Adipocyte (in vitro differentiated cells): ENCODE data around the gene NFS1.

ENCODE experiments used
- DNase-seq: peaks from one replicate; pipeline ENCODE4 v3.0.0-alpha.2; 2015; ENCODE audit warnings: low read depth
- H3K27me3 ChIP-seq: replicated peaks from 2 replicates; pipeline ENCODE4 v1.7.0; 2013; ENCODE audit warnings: mild to moderate bottlenecking, low read length, moderate library complexity; ENCODE audit not compliant: control insufficient read depth, insufficient read depth
- H3K36me3 ChIP-seq: 2 replicates; pipeline ENCODE4 v1.7.0; 2013; ENCODE audit warnings: low read length, mild to moderate bottlenecking, moderate library complexity; ENCODE audit not compliant: control insufficient read depth, insufficient read depth, severe bottlenecking
- H3K4me1 ChIP-seq: 2 replicates; pipeline ENCODE4 v1.7.0; 2013; ENCODE audit warnings: mild to moderate bottlenecking, low read length, moderate library complexity; ENCODE audit not compliant: control insufficient read depth, insufficient read depth
- H3K4me3 ChIP-seq: 2 replicates; pipeline ENCODE4 v1.7.0; 2013; ENCODE audit warnings: mild to moderate bottlenecking, low read length, moderate library complexity
- H3K9ac ChIP-seq: 2 replicates; pipeline ENCODE4 v1.7.0; 2013; ENCODE audit warnings: mild to moderate bottlenecking, low read length, moderate library complexity
- H3K9me3 ChIP-seq: 2 replicates; pipeline ENCODE4 v1.7.0; 2013; ENCODE audit warnings: mild to moderate bottlenecking, low read length, moderate library complexity; ENCODE audit not compliant: control insufficient read depth

NFS1 gene

GRCh38 chr20:35704514-35705261 lies 5.5 kb upstream of the NFS1 start:
- H3K4me3 ChIP-seq = no peak overlapping the region
- H3K4me1 ChIP-seq = peaks cover 40% of the 10 kb centered on the region
- peaks cover 86% of the 10 kb centered on the region for H3K36me3 ChIP-seq
- DNase-seq = no peak
- H3K27me3 ChIP-seq = no peaks in the 10 kb centered on the region
- no peak overlapping the region for H3K9ac ChIP-seq
- no peaks in the 10 kb centered on the region for H3K9me3 ChIP-seq

DNA sequence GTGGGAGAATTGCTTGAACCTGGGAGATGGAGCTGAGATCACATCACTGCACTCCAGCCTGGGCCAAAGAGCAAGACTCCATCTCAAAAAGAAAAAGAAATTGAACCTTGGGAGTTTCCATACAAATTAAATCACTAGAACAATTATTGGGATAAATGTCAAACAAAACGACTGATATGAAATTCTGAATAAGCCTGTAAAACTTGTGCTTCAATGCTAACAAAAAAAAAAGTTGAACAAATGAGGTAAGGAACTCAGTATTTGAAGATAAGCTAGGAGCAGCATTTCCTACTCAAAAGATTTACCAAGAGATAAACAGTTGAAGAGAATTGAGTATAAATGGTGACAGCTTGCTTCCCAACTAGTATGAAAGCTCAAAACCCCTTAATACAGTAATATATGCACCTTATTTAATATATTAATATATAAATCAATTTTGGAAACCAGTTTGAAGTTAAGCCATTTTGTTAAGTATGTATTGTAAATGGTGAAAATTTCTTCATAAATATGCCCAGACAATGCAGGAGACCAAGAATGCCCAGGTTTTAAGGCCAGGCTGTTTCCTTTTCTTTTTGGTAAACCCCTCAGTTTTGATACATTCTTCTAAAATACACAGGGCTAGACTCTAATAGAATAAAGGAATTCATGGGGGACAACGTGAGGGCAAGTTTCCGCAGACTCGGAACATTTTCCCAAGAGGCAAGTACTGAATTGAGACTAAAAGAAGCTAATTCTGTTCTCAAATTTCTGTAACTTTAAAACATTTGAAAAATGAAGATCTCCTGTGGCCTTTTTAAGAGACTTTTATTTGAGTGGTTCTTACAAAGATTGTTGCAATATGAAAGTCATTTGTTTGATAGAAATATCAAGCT lies 3.9 kb upstream of the NFS1 start:
- H3K36me3 ChIP-seq = peaks cover 70% of the 10 kb centered on the region
- DNase-seq = no peak

DNA sequence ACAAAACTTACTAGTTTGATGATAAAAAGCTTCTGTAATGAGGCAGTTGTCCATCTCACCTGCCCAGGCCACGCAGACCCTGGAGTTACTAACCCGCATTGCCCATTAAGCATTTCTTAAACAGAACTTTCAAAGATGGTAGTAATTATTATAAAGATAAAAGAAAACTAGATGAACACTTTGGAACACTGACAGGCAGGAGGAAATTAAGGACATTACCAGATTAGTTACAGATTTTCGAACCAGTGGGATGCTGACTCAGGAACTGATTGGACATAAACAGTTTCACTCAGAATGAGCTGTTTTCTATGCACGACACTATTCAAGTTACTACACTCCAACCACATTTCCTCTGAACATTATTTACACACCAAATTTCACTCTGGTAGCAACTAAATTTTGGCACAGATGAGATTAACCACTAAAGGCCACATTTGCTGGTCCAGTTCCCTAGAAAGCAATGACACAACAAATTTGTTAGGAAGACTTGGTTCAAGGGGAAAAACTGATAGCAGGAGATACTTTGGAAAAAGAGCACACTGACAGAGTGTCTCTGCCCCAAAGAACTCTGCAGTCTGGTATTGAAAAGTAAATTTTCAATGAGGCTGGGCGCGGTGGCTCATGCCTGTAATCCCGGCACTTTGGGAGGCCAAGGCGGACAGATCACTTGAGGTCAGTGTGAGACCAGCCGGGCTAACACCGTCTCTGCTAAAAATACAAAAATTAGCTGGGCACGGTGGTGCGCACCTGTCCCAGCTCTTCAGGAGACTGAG lies 3.1 kb upstream of the NFS1 start:
- Histone ChIP-seq H3K9ac (peak overlapping the region; percentile 47), H3K36me3 (peaks cover 62% of the 10 kb centered on the region), H3K4me3 (no peak overlapping the region), H3K4me1 (peaks cover 41% of the 10 kb centered on the region), H3K9me3 (no peaks in the 10 kb centered on the region), H3K27me3 (no peaks in the 10 kb centered on the region)
- DNase-seq = no peak

More for the DNA sequence above, 3.9 kb upstream of the NFS1 start:
- no peaks in the 10 kb centered on the region for H3K27me3 ChIP-seq
- no peak overlapping the region for H3K9ac ChIP-seq
- H3K9me3 ChIP-seq = no peaks in the 10 kb centered on the region
- H3K4me3 ChIP-seq = no peak overlapping the region
- peaks cover 34% of the 10 kb centered on the region for H3K4me1 ChIP-seq

GRCh38 chr20:35700625-35701148 lies 1.5 kb upstream of the NFS1 start:
- peaks cover 47% of the 10 kb centered on the region for H3K36me3 ChIP-seq
- no peak for DNase-seq
- no peaks in the 10 kb centered on the region for H3K9me3 ChIP-seq
- no peaks in the 10 kb centered on the region for H3K27me3 ChIP-seq
- peaks cover 42% of the 10 kb centered on the region for H3K4me1 ChIP-seq
- peak overlapping the region; percentile 90 for H3K4me3 ChIP-seq
- peak overlapping the region; percentile 96 for H3K9ac ChIP-seq

- no peak for DNase-seq
- H3K4me3 ChIP-seq = peak overlapping the region; percentile 90
- peaks cover 42% of the 10 kb centered on the region for H3K4me1 ChIP-seq
- no peaks in the 10 kb centered on the region for H3K27me3 ChIP-seq
- no peaks in the 10 kb centered on the region for H3K9me3 ChIP-seq
- peak overlapping the region; percentile 96 for H3K9ac ChIP-seq
- H3K36me3 ChIP-seq = peaks cover 47% of the 10 kb centered on the region
These were observed 939 bp upstream of the NFS1 start for GRCh38 chr20:35699957-35700624.

DNA sequence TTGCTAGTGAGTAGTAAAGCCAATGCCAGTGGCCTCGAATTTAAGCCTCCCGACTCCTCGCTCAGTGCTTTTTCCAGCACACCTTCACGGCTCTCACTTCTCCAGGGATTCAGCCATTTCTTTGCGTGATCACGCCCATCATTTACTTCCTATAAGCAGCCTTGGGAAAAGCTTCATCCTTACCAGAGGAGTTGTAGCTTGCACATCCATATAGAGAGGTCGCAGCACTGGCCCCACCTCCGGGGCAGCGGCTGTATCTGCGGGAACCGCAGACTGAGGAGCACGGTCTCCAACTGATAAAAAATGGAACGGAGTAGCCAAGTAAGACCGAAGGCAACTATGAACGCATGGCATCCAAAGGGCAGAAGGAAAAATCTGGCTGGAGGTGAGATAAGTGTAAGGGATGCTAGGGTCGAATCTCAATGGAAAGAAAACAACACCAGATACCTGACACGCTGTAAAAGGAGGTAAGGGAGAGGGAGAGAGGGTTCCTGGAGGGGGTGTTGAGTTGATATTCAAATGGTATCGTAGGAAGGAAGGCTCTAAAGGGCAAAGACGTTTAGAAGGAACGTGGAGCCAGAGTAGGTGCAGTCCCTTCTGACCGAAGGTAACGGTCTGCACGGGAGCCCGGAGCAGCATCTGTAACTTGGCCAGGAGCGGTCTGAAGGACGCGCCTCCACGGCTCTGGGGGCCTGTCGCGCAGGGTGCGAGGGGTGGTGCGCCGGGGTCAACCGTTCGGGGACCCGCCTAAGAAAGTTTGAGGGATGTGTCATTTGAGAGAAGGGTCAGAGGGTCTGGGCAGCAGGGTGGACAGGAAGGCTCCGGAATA lies 640 bp downstream of the NFS1 start:
- DNase-seq = peak; percentile 51
- H3K36me3 ChIP-seq = peaks cover 41% of the 10 kb centered on the region
- H3K27me3 ChIP-seq = no peaks in the 10 kb centered on the region
- H3K4me3 ChIP-seq = peak overlapping the region; percentile 90
- peaks cover 42% of the 10 kb centered on the region for H3K4me1 ChIP-seq
- H3K9me3 ChIP-seq = no peaks in the 10 kb centered on the region
- peak overlapping the region; percentile 96 for H3K9ac ChIP-seq

DNA sequence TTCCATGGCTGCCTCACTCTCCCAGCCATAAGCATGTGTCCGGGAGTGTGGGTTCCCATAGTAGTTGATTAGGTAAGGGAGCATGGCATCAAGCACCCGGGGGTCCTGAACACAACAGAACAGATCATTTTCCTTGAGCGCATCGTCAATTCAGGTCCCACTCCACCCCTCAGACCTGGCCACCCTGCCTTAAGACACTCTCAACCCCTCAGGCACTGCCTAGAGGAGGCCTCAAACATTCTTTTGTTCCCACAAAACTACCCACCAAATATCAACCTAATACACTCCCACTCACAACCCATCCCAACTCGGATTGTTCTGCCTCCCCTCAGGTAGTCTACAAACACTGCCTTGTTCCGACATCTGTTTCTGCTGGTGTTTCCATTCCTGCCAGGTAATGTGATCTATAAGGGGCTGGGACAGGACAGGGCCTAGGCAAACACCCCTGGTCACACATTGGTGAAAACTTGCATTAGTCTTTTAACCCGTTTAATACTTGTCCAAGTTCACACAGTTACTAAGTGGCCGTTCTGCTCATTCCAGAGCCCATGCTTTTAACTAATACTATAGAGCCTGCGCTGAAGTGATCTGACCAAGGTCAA lies 1.4 kb downstream of the NFS1 start:
- Histone ChIP-seq H3K9ac (peak overlapping the region; percentile 96), H3K4me3 (peak overlapping the region; percentile 90), H3K27me3 (no peaks in the 10 kb centered on the region), H3K9me3 (no peaks in the 10 kb centered on the region), H3K36me3 (peaks cover 40% of the 10 kb centered on the region), H3K4me1 (peaks cover 37% of the 10 kb centered on the region)
- DNase-seq = no peak

DNA sequence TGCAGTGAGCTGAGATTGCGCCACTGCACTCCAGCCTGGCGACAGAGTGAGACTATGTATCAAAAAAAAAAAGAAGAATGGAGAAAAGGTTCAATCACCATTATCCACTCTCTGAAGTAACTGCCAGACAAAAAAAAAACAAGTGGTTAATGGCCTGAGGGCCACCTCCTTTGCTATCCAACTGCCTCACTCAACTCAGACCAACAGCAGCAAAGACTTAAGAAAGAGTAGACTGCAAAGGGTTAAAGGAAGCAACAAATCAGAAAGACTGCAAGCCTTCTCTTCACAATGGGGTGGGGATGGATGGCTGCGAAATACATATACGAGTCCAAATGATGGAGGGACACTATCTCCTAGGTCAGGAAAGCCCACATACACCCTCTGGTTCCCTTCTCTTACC lies 3.2 kb downstream of the NFS1 start:
- Histone ChIP-seq H3K4me3 (no peak overlapping the region), H3K9ac (no peak overlapping the region), H3K36me3 (peaks cover 34% of the 10 kb centered on the region), H3K4me1 (peaks cover 24% of the 10 kb centered on the region), H3K9me3 (no peaks in the 10 kb centered on the region), H3K27me3 (no peaks in the 10 kb centered on the region)
- DNase-seq = no peak

DNA sequence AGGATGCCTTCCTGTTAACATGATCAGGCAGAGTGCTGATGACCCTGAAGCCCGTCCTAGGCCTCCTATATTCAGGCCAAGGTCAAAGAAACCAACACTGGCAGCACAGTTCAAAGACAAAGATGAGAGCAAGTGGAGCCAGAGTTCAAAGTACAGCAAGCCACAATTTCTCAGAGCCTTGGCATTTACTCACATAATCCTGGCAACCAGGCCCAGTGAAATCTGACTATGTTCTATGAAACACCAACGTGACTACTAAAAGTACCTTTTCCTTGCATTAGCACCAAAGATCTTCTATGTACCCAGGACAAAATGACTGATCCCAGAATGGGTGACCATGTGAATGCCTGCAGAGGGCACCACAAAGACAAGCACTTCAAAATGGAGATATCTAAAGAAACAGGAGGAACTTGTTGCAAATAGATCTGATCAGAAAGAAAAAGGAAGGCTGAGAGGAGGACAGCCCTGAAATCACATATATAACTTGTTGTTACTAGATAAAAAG lies 3.9 kb downstream of the NFS1 start:
- no peak overlapping the region for H3K9ac ChIP-seq
- H3K36me3 ChIP-seq = peaks cover 39% of the 10 kb centered on the region
- no peaks in the 10 kb centered on the region for H3K27me3 ChIP-seq
- H3K4me3 ChIP-seq = no peak overlapping the region
- peaks cover 18% of the 10 kb centered on the region for H3K4me1 ChIP-seq
- H3K9me3 ChIP-seq = no peaks in the 10 kb centered on the region
- no peak for DNase-seq
